ENCODE results near the gene WNK4. TPM values are rescaled to one million over a fixed set of nuclear protein-coding genes. Genes with fewer than 3 reads are reported as not detected.

The WNK4 gene
- total and polyA plus RNA-seq, 2 experiments from 2014 or later: 0.10 to 0.65 TPM

DNA sequence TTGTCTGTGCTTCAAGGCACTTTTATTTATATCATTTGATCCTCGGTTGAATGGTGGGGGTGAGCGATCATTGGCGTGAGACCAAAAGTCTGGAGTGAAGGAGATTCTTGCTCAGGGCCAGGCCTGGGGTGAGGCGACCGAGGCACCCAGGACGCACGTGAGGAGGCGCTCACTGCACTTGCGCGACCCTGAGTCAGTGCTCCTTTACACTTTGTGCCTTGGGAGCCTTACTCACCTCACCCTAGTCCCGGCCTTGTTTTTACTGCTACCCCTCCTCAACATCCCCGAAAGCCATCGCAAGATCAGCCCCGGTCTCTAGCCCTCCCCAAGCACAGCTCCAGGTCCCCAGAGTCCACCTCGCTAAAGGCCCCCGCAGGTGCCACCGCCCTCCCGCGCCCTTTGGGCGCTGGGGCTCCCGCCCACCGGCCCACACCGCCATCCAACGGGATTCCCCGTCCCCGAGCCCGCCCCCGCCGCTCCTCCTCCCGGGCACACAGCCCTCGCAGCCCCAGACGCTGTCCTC lies 36.1 kb upstream of the WNK4 start:
- Histone ChIP-seq H3K4me1 (ENCODE audit: insufficient read depth) (peaks cover 43% of the 10 kb centered on the region), H3K4me3 (peak overlapping the region; percentile 79), H3K9me2 (ENCODE audit: insufficient read depth) (peaks cover 5% of the 10 kb centered on the region; the same call in 1 of the 2 replicates), H3K4me2 (peak overlapping the region; percentile 80), H3F3A (replicated peaks; ENCODE audit: low read depth) (0 out of 2 replicates have a peak, but pooled peaks cover 14% of the 10 kb centered on the region), H3K27me3 (ENCODE audit: insufficient read depth) (peaks cover 18% of the 10 kb centered on the region), H3K79me2 (replicated peaks; ENCODE audit: insufficient read depth) (peaks cover 12% of the 10 kb centered on the region), H4K20me1 (replicated peaks; ENCODE audit: insufficient read depth) (no peaks in the 10 kb centered on the region), H2AFZ (peak overlapping the region; percentile 88; the same call in 1 of the 2 replicates), H3K36me3 (ENCODE audit: insufficient read depth) (no peaks in the 10 kb centered on the region), H3K27ac (ENCODE audit: low read depth) (peak overlapping the region; percentile 94)
- H3K4me1 Mint-ChIP-seq: peaks cover 35% of the 10 kb centered on the region
- peaks cover 20% of the 10 kb centered on the region for H3K27me3 Mint-ChIP-seq (ENCODE audit: insufficient read depth, low read depth, poor library complexity)
- TF ChIP-seq ZNF114 (CRISPR knock-in tag; IDR thresholded peaks at IDR 0.05): no peak
- peak in 1 of 2 experiments; percentile 4; a peak in 1 of 4 replicates for TF ChIP-seq CTCF (conservative IDR thresholded peaks at IDR 0.05; ENCODE audit: low read depth in 2 of 2)
- H3K9me3 Mint-ChIP-seq: peaks cover 11% of the 10 kb centered on the region
- peak overlapping the region; percentile 87 for H3K27ac Mint-ChIP-seq
- peak overlapping the region; percentile 88 for H3K4me3 Mint-ChIP-seq
- H3K36me3 Mint-ChIP-seq (ENCODE audit: low read depth): peaks cover 5% of the 10 kb centered on the region; the same call in 2 of the 3 replicates
- ATAC-seq: peak; percentile 85
- DNase-seq (ENCODE audit: low spot score): peak; percentile 72

DNA sequence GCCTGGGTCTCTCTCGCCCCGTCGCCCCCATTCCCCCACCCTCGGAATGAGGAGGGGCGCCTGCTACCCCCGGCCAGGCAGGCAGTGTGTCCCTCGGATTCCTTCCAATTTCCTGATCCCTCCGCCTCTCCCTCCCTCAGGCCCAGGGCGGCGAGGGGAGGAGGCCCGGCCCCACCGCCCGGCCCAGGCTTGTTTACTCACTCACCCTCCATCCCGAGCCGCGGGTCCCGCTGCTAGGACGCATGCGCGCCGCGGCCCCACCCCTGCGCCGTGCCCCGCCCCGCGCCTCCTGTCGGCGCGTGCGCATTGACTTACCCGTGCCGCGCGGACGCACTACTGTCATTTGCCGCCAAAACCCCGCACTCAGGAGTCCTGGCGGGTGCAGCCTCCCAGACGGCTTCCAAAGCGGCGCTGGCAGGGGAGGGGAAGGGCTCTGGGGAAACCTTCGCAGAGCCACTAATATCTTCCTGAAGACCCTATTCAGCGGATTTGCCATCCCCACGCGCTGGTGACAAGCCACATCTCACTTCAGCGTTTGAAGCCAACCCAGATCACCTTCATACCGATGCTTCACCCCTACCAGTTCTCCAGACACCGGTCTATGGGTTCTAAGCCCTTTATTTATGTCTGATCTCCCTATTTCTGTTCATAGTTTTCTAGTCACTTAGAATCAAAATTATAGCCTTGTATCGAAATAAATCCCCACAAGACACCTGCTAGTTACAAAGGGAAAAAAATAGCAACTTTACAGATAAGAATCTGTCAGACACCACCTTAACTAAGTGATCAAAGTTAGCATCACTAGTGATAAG lies 35.4 kb upstream of the WNK4 start, which contains the start of gene EZH1:
Gene EZH1, minus strand, starts transcription at position 235 of the 812 bp plus-strand sequence. CDS start 16,099 bp downstream, outside the sequence.
- Mint-ChIP-seq H3K27ac (peak within 1 kb of the TSS; percentile 87), H3K4me3 (peak within 1 kb of the TSS; percentile 88), H3K4me1 (peaks cover 37% of the 10 kb centered on the region), H3K36me3 (ENCODE audit: low read depth) (peaks cover 5% of the 10 kb centered on the region; the same call in 2 of the 3 replicates), H3K9me3 (peaks cover 11% of the 10 kb centered on the region), H3K27me3 (ENCODE audit: insufficient read depth, low read depth, poor library complexity) (peaks cover 20% of the 10 kb centered on the region)
- Histone ChIP-seq H3K27me3 (ENCODE audit: insufficient read depth) (peaks cover 18% of the 10 kb centered on the region), H4K20me1 (replicated peaks; ENCODE audit: insufficient read depth) (no peaks in the 10 kb centered on the region), H3K27ac (ENCODE audit: low read depth) (peak within 1 kb of the TSS; percentile 94), H2AFZ (peak within 1 kb of the TSS; percentile 94), H3K9me2 (ENCODE audit: insufficient read depth) (peaks cover 5% of the 10 kb centered on the region; the same call in 1 of the 2 replicates), H3K4me3 (peak within 1 kb of the TSS; percentile 79), H3K36me3 (ENCODE audit: insufficient read depth) (no peaks in the 10 kb centered on the region), H3K79me2 (replicated peaks; ENCODE audit: insufficient read depth) (peaks cover 12% of the 10 kb centered on the region), H3F3A (replicated peaks; ENCODE audit: low read depth) (0 out of 2 replicates have a peak, but pooled peaks cover 14% of the 10 kb centered on the region), H3K4me1 (ENCODE audit: insufficient read depth) (peaks cover 44% of the 10 kb centered on the region), H3K4me2 (peak within 1 kb of the TSS; percentile 80)
- DNase-seq (ENCODE audit: low spot score): peak; percentile 97
- ATAC-seq: peak; percentile 88
- TF ChIP-seq, protein P1, sequence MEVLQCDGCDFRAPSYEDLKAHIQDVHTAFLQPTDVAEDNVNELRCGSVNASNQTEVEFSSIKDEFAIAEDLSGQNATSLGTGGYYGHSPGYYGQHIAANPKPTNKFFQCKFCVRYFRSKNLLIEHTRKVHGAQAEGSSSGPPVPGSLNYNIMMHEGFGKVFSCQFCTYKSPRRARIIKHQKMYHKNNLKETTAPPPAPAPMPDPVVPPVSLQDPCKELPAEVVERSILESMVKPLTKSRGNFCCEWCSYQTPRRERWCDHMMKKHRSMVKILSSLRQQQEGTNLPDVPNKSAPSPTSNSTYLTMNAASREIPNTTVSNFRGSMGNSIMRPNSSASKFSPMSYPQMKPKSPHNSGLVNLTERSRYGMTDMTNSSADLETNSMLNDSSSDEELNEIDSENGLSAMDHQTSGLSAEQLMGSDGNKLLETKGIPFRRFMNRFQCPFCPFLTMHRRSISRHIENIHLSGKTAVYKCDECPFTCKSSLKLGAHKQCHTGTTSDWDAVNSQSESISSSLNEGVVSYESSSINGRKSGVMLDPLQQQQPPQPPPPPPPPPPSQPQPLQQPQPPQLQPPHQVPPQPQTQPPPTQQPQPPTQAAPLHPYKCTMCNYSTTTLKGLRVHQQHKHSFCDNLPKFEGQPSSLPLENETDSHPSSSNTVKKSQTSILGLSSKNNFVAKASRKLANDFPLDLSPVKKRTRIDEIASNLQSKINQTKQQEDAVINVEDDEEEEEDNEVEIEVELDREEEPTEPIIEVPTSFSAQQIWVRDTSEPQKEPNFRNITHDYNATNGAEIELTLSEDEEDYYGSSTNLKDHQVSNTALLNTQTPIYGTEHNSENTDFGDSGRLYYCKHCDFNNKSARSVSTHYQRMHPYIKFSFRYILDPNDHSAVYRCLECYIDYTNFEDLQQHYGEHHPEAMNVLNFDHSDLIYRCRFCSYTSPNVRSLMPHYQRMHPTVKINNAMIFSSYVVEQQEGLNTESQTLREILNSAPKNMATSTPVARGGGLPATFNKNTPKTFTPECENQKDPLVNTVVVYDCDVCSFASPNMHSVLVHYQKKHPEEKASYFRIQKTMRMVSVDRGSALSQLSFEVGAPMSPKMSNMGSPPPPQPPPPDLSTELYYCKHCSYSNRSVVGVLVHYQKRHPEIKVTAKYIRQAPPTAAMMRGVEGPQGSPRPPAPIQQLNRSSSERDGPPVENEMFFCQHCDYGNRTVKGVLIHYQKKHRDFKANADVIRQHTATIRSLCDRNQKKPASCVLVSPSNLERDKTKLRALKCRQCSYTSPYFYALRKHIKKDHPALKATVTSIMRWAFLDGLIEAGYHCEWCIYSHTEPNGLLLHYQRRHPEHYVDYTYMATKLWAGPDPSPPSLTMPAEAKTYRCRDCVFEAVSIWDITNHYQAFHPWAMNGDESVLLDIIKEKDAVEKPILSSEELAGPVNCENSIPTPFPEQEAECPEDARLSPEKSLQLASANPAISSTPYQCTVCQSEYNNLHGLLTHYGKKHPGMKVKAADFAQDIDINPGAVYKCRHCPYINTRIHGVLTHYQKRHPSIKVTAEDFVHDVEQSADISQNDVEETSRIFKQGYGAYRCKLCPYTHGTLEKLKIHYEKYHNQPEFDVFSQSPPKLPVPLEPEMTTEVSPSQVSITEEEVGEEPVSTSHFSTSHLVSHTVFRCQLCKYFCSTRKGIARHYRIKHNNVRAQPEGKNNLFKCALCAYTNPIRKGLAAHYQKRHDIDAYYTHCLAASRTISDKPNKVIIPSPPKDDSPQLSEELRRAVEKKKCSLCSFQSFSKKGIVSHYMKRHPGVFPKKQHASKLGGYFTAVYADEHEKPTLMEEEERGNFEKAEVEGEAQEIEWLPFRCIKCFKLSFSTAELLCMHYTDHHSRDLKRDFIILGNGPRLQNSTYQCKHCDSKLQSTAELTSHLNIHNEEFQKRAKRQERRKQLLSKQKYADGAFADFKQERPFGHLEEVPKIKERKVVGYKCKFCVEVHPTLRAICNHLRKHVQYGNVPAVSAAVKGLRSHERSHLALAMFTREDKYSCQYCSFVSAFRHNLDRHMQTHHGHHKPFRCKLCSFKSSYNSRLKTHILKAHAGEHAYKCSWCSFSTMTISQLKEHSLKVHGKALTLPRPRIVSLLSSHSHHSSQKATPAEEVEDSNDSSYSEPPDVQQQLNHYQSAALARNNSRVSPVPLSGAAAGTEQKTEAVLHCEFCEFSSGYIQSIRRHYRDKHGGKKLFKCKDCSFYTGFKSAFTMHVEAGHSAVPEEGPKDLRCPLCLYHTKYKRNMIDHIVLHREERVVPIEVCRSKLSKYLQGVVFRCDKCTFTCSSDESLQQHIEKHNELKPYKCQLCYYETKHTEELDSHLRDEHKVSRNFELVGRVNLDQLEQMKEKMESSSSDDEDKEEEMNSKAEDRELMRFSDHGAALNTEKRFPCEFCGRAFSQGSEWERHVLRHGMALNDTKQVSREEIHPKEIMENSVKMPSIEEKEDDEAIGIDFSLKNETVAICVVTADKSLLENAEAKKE (CRISPR knock-in tag; IDR thresholded peaks at IDR 0.05): no peak
- TF ChIP-seq EZH2phosphoT487 (IDR thresholded peaks at IDR 0.05; ENCODE audit: unreplicated experiment): no peak
- TF ChIP-seq, protein P2, sequence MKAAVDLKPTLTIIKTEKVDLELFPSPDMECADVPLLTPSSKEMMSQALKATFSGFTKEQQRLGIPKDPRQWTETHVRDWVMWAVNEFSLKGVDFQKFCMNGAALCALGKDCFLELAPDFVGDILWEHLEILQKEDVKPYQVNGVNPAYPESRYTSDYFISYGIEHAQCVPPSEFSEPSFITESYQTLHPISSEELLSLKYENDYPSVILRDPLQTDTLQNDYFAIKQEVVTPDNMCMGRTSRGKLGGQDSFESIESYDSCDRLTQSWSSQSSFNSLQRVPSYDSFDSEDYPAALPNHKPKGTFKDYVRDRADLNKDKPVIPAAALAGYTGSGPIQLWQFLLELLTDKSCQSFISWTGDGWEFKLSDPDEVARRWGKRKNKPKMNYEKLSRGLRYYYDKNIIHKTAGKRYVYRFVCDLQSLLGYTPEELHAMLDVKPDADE (IDR thresholded peaks at IDR 0.05): no peak
- TF ChIP-seq EZH2 (IDR thresholded peaks at IDR 0.05; ENCODE audit: low read depth, unreplicated experiment): peak; percentile 54
- TF ChIP-seq POLR2AphosphoS5 (IDR thresholded peaks at IDR 0.05; ENCODE audit: low read depth): peak; percentile 87
- TF ChIP-seq CREB1 (CRISPR knock-in tag; IDR thresholded peaks at IDR 0.05; ENCODE audit: low read depth): no peak
- no peak for TF ChIP-seq ZNF114 (CRISPR knock-in tag; IDR thresholded peaks at IDR 0.05)
- no peak for TF ChIP-seq STAT1 (IDR thresholded peaks at IDR 0.05; ENCODE audit: unreplicated experiment)

All from GM23338 (cell line).